Hematopoietic multipotent progenitor cell treated with erythropoietin and hydrocortisone succinate and interleukin-3 and kit ligand, for 15 days (in vitro differentiated cells): ENCODE data around the gene ERP29.
"Not testable (repeated sequence)": the region's sequence is repeated elsewhere in the genome, so short reads cannot be mapped to it uniquely, and the experiment has no call there.

Experiments
- DNase-seq: peaks from one replicate; pipeline ENCODE4 v3.0.0-alpha.2; 2015; ENCODE audit warnings: low spot score

ERP29 gene

DNA sequence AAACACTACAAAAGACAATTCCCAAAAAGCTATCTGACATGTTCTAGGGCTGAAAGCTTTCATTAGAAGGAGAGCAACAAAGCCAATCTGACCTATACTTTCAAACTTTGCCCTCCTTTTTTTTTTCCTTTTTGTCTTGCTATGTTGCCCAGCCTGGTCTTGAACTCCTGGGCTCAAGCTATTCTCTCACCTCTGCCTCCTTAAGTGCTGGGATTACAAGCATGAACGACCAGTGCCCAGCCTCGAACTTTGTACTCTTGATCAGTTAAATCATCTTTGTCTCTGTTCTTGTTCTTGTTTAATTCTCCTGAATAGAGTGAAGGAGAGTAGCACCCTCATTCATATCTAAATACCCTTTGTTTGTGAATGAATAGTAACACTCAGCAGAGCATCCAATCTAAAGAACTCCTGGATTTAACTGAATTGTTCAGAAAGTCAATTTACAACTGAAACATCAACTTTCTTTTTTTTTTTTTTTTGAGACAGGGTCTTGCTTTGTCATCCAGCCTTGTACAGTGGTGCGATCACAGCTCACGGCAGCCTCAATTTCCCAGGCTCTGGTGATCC is 22.1 kb downstream of the ERP29 start:
- no peak for DNase-seq

DNA sequence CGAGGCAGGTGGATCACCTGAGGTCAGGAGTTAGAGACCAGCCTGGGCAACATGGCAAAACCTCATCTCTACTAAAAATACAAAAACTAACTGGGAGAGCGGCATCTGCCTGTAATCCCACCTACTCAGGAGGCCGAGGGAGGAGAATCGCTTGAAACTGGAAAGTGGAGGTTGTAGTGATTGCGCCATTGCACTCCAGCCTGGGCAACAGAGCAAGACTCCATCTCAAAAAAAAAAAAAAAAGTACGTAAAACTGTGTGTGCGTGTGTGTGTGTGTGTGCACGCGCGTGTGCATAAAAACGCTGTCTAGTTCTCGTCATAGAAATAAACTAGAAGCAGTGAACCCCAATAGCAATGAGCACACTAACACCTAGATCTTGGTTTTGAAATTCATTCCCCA is 23.4 kb downstream of the ERP29 start:
- not testable (repeated sequence) for DNase-seq

GRCh38 chr12:112046003-112046402 is 32.8 kb downstream of the ERP29 start:
- no peak for DNase-seq

GRCh38 chr12:112049351-112049750 is 36.1 kb downstream of the ERP29 start:
- DNase-seq, result no peak

DNA sequence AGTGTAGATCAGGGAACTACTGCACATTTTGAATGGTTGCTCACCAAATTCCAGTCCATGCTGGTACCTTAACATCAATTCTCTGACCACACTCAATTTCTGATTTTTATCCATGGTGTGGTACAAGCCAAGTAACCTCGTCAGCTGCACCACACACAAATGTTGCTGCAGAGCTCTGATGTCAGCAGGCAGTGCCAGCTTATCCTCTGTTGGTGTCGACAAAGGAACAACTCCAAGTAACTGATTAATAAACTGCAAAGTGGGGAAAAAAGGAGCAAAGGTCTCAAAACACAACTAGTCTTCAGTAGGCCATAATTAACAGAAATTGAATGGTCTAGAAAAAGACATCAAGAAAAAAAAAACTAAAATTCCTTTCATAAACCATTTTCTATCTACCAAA is 47.9 kb downstream of the ERP29 start:
- DNase-seq, result no peak

- DNase-seq, result no peak
These were observed 50.0 kb downstream of the ERP29 start for GRCh38 chr12:112063273-112063672.

GRCh38 chr12:112066566-112066965 is 53.3 kb downstream of the ERP29 start:
- DNase-seq, result no peak
